PC-3 (cell line): ENCODE data around the gene PTGER2. TPM values are rescaled to one million over a fixed set of nuclear protein-coding genes. Genes with fewer than 3 reads are reported as not detected.

Source experiments
- ATAC-seq: fragments of 200-7000 bp; cut with Tn5 transposase; 2 replicates; pipeline ENCODE4 v1.9.1; 2020; ENCODE audit warnings: mild to moderate bottlenecking, moderate library complexity
- BruUV-seq: library from RNA; stranded (reverse); fragments of 400-500 nt; replicated peaks from 2 replicates; lab custom pipeline; 2021; lab: Mats Ljungman, UMichigan
- CTCF ChIA-PET: fragments of 300-600 bp; sonication (Branson Sonifier 250); formaldehyde crosslinking; loops from one replicate; lab custom pipeline; 2022; ENCODE audit warnings: antibody characterized with exemption; lab: Charles Lee
- POLR2A ChIA-PET: fragments of 300-600 bp; sonication (Branson Sonifier 250); formaldehyde crosslinking; loops from one replicate; lab custom pipeline; 2022; ENCODE audit warnings: antibody characterized with exemption; ENCODE audit not compliant: unreplicated experiment; lab: Charles Lee
- DNase-seq: peaks from one replicate; pipeline ENCODE4 v3.0.0-alpha.2; 2015
- H2AFZ ChIP-seq: fragments of 300-600 bp; sonication (generic); 2 replicates; pipeline ENCODE4 v1.6.0; 2016; ENCODE audit warnings: antibody characterized with exemption, low read length
- H3F3A ChIP-seq: fragments of 300-600 bp; sonication (generic); one replicate; pipeline ENCODE4 v1.6.0; 2017; ENCODE audit warnings: antibody characterized with exemption, low read length, control low read depth, mild to moderate bottlenecking; ENCODE audit not compliant: unreplicated experiment
- H3K27ac ChIP-seq: fragments of 300-600 bp; sonication (generic); 2 replicates; pipeline ENCODE4 v1.5.1; 2016; ENCODE audit warnings: mild to moderate bottlenecking, low read length
- H3K27me3 ChIP-seq: fragments of 300-600 bp; sonication (generic); 2 replicates; pipeline ENCODE4 v1.6.1; 2016; ENCODE audit warnings: low read length, mixed read lengths
- H3K36me3 ChIP-seq: fragments of 300-600 bp; sonication (generic); 2 replicates; pipeline ENCODE4 v1.6.1; 2016; ENCODE audit warnings: low read depth, mixed run types, low read length, mixed read lengths
- H3K4me1 ChIP-seq: fragments of 300-600 bp; sonication (generic); 2 replicates; pipeline ENCODE4 v1.5.1; 2016; ENCODE audit warnings: low read length; ENCODE audit not compliant: insufficient read depth
- H3K4me2 ChIP-seq: fragments of 300-600 bp; sonication (generic); 2 replicates; pipeline ENCODE4 v1.6.0; 2016; ENCODE audit warnings: low read length
- H3K4me3 ChIP-seq: fragments of 300-600 bp; sonication (generic); 2 replicates; pipeline ENCODE4 v1.5.1; 2016; ENCODE audit warnings: mild to moderate bottlenecking, low read length, mixed read lengths
- H3K79me2 ChIP-seq: fragments of 300-600 bp; sonication (generic); 2 replicates; pipeline ENCODE4 v1.6.1; 2017; ENCODE audit warnings: low read length, mixed read lengths
- H3K9ac ChIP-seq: fragments of 300-600 bp; sonication (generic); 2 replicates; pipeline ENCODE4 v1.6.0; 2016; ENCODE audit warnings: mild to moderate bottlenecking, low read length
- H3K9me2 ChIP-seq: fragments of 300-600 bp; sonication (generic); replicated peaks from 2 replicates; pipeline ENCODE4 v1.6.1; 2016; ENCODE audit warnings: mixed run types, low read length, mixed read lengths
- H3K9me3 ChIP-seq: fragments of 300-600 bp; sonication (generic); 2 replicates; pipeline ENCODE4 v1.6.1; 2016; ENCODE audit warnings: low read length, mixed read lengths
- H4K20me1 ChIP-seq: fragments of 300-600 bp; sonication (generic); 2 replicates; pipeline ENCODE4 v1.6.1; 2016; ENCODE audit warnings: low read length, mixed read lengths
- EZH2 ChIP-seq: fragments of 300-600 bp; sonication (generic); IDR thresholded peaks from one replicate; pipeline ENCODE4 v1.6.1; 2017; ENCODE audit warnings: antibody characterized with exemption, mild to moderate bottlenecking, low read length; ENCODE audit not compliant: unreplicated experiment
- EZH2phosphoT487 ChIP-seq: fragments of 300-600 bp; sonication (generic); IDR thresholded peaks from 2 replicates; pipeline ENCODE4 v1.6.1; 2018; ENCODE audit warnings: mild to moderate bottlenecking, antibody characterized with exemption, low read length, borderline replicate concordance
- intact Hi-C: fragments of 100-400 bp; cut with micrococcal nuclease; formaldehyde crosslinking; loops from 2 replicates; pipeline ENCODE4 v1.9.0; 2023
- total RNA-seq: library from RNA; depleted of rRNA; stranded (reverse); fragments of >200 nt; gene quantifications from 2 replicates; pipeline ENCODE4 v1.2.3, GENCODE V29; 2014
- TF ChIP-seq, protein P1 (sequence below): fragments of 300-600 bp; sonication (generic); conservative IDR thresholded peaks from 2 replicates; pipeline ENCODE4 v1.5.1; 2017; ENCODE audit warnings: antibody characterized with exemption, low read depth, mild to moderate bottlenecking, low read length

The PTGER2 gene
- total RNA-seq, 1 experiment from 2014 or later, result 4.7 TPM

DNA sequence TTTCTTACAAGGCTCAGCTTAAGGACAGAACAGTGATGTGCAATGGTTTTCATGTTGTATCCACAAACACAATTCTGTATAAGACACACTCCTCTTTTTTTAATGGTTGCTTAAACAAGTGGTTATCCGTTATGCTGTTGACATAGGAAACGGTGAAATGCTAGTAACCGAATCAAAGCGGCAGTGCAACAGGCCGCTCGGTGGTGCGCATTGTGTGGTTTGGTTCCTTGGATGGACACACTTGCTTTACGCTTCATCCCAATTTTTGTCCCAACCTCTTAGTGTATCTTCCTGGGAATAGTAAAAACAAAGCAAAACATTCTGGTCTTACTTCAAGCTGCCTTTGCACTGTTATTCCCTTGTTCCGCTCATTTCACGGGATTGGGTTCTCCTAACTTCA, 650 bp upstream of the PTGER2 start:
- H3K9me3 ChIP-seq, result no peaks in the 10 kb centered on the region
- H3K4me2 ChIP-seq, result peak overlapping the region; percentile 90
- ChIA-PET POLR2A (interaction anchor here (0.5 to 0.6 kb wide), 2 partner anchors 21 to 780 kb away, joined by 3 to 11 read pairs; no protein-coding TSS in a partner anchor), CTCF (no interaction called here)
- no peak for ATAC-seq
- no peaks in the 10 kb centered on the region for H3F3A ChIP-seq
- DNase-seq, result no peak
- no peak for TF ChIP-seq EZH2phosphoT487
- no peak for TF ChIP-seq EZH2
- TF ChIP-seq, protein P1, sequence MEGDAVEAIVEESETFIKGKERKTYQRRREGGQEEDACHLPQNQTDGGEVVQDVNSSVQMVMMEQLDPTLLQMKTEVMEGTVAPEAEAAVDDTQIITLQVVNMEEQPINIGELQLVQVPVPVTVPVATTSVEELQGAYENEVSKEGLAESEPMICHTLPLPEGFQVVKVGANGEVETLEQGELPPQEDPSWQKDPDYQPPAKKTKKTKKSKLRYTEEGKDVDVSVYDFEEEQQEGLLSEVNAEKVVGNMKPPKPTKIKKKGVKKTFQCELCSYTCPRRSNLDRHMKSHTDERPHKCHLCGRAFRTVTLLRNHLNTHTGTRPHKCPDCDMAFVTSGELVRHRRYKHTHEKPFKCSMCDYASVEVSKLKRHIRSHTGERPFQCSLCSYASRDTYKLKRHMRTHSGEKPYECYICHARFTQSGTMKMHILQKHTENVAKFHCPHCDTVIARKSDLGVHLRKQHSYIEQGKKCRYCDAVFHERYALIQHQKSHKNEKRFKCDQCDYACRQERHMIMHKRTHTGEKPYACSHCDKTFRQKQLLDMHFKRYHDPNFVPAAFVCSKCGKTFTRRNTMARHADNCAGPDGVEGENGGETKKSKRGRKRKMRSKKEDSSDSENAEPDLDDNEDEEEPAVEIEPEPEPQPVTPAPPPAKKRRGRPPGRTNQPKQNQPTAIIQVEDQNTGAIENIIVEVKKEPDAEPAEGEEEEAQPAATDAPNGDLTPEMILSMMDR, result no peak
- no peaks in the 10 kb centered on the region for H3K27me3 ChIP-seq
- peak overlapping the region; percentile 90 for H2AFZ ChIP-seq
- peak overlapping the region; percentile 57 for H3K9ac ChIP-seq
- H3K36me3 ChIP-seq, result no peaks in the 10 kb centered on the region
- intact Hi-C loops, result no loop called here
- H3K4me3 ChIP-seq, result peak overlapping the region; percentile 71
- H3K79me2 ChIP-seq, result no peaks in the 10 kb centered on the region
- no peaks in the 10 kb centered on the region for H4K20me1 ChIP-seq
- TSS peak; percentile 78 for BruUV-seq
- H3K27ac ChIP-seq, result no peak overlapping the region
- no peaks in the 10 kb centered on the region for H3K9me2 ChIP-seq
- H3K4me1 ChIP-seq, result peaks cover 10% of the 10 kb centered on the region

DNA sequence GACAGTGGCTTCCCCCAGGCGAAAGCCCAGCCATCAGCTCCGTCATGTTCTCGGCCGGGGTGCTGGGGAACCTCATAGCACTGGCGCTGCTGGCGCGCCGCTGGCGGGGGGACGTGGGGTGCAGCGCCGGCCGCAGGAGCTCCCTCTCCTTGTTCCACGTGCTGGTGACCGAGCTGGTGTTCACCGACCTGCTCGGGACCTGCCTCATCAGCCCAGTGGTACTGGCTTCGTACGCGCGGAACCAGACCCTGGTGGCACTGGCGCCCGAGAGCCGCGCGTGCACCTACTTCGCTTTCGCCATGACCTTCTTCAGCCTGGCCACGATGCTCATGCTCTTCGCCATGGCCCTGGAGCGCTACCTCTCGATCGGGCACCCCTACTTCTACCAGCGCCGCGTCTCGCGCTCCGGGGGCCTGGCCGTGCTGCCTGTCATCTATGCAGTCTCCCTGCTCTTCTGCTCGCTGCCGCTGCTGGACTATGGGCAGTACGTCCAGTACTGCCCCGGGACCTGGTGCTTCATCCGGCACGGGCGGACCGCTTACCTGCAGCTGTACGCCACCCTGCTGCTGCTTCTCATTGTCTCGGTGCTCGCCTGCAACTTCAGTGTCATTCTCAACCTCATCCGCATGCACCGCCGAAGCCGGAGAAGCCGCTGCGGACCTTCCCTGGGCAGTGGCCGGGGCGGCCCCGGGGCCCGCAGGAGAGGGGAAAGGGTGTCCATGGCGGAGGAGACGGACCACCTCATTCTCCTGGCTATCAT, 663 bp downstream of the PTGER2 start:
- Histone ChIP-seq H3K4me1 (peaks cover 10% of the 10 kb centered on the region), H3K4me2 (peak overlapping the region; percentile 90), H2AFZ (peak overlapping the region; percentile 90), H3K27ac (no peak overlapping the region), H3K27me3 (no peaks in the 10 kb centered on the region), H3K79me2 (no peaks in the 10 kb centered on the region), H3K9me3 (no peaks in the 10 kb centered on the region), H3K9me2 (no peaks in the 10 kb centered on the region), H3F3A (no peaks in the 10 kb centered on the region), H3K36me3 (no peaks in the 10 kb centered on the region), H3K4me3 (peak overlapping the region; percentile 71), H3K9ac (peak overlapping the region; percentile 57), H4K20me1 (no peaks in the 10 kb centered on the region)
- ATAC-seq (no peak), DNase-seq (no peak)
- intact Hi-C loops, result loop anchor here (1.0 kb wide), 1 partner anchor 41 kb away; no protein-coding TSS in a partner anchor
- POLR2A ChIA-PET, result interaction anchor here (0.5 to 0.6 kb wide), 2 partner anchors 13 to 454 kb away, joined by 4 to 10 read pairs; partner anchors contain the start of gene GNG2
- no TSS peak for BruUV-seq
- CTCF ChIA-PET, result no interaction called here
- TF ChIP-seq, protein P1, result no peak
- no peak for TF ChIP-seq EZH2phosphoT487
- no peak for TF ChIP-seq EZH2

DNA sequence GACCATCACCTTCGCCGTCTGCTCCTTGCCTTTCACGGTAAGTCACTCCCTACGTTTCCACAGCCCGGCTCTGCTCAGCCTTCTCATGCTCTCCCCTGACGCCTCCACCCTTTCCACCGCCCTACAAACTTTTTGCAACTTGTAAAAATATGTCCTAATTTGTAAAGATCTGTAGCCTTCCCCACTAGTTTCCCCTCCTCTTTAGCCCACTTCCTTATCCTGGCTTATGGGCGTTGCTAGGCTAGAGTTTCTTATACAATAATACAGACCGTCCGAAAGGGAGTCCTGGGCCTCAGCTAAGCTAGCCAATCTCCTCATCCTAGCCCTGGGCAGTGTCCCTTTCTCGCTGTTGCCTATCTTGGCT, 1.2 kb downstream of the PTGER2 start:
- peaks cover 10% of the 10 kb centered on the region for H3K4me1 ChIP-seq
- no peaks in the 10 kb centered on the region for H3K36me3 ChIP-seq
- no peak overlapping the region for H2AFZ ChIP-seq
- H3K9ac ChIP-seq, result no peak overlapping the region
- H4K20me1 ChIP-seq, result no peaks in the 10 kb centered on the region
- H3K4me2 ChIP-seq, result no peak overlapping the region
- no peaks in the 10 kb centered on the region for H3K27me3 ChIP-seq
- CTCF ChIA-PET, result no interaction called here
- TF ChIP-seq EZH2phosphoT487 (no peak), EZH2 (no peak)
- TF ChIP-seq, protein P1, result no peak
- intact Hi-C loops, result no loop called here
- H3K9me3 ChIP-seq, result no peaks in the 10 kb centered on the region
- DNase-seq, result no peak
- POLR2A ChIA-PET, result no interaction called here
- BruUV-seq, result no TSS peak
- ATAC-seq, result no peak
- no peak overlapping the region for H3K27ac ChIP-seq
- H3F3A ChIP-seq, result no peaks in the 10 kb centered on the region
- H3K4me3 ChIP-seq, result no peak overlapping the region
- H3K79me2 ChIP-seq, result no peaks in the 10 kb centered on the region
- no peaks in the 10 kb centered on the region for H3K9me2 ChIP-seq
